HG03025 (cell line): ENCODE data around the gene ASMT.
"Not testable (repeated sequence)": the region's sequence is repeated elsewhere in the genome, so short reads cannot be mapped to it uniquely, and the experiment has no call there.

Experiments used
- ATAC-seq: cut with Tn5 transposase; IDR thresholded peaks from one replicate; pipeline ENCODE4 v1.9.1; 2021; ENCODE audit warnings: mild to moderate bottlenecking, moderate library complexity; ENCODE audit not compliant: unreplicated experiment, low FRiP score

Gene ASMT

GRCh38 chrX:1614927-1615326, at the start of gene ASMT:
ASMT (plus strand) TSS chrX:1615059; CDS start chrX:1615200, 141 bp downstream.
- no peak for ATAC-seq

GRCh38 chrX:1574181-1574580, 40.7 kb upstream of the ASMT start:
- not testable (repeated sequence) for ATAC-seq

- ATAC-seq = no peak
These were observed 38.5 kb upstream of the ASMT start for GRCh38 chrX:1576201-1576992.

GRCh38 chrX:1577845-1578244, 37.0 kb upstream of the ASMT start:
- ATAC-seq = no peak

- no peak for ATAC-seq
These were observed 36.2 kb upstream of the ASMT start for GRCh38 chrX:1578511-1579173.

- ATAC-seq = no peak
These were observed 33.7 kb upstream of the ASMT start for GRCh38 chrX:1581132-1581531.

- peak; percentile 80 for ATAC-seq
These were observed 32.0 kb upstream of the ASMT start for GRCh38 chrX:1582686-1583437.

- no peak for ATAC-seq
These were observed 30.4 kb upstream of the ASMT start for GRCh38 chrX:1584237-1585011.

- no peak for ATAC-seq
These were observed 27.7 kb upstream of the ASMT start for GRCh38 chrX:1587161-1587560.

- no peak for ATAC-seq
These were observed 25.3 kb upstream of the ASMT start for GRCh38 chrX:1589356-1590130.

GRCh38 chrX:1591102-1591862, 23.6 kb upstream of the ASMT start, which contains the start of gene AKAP17A:
AKAP17A (plus strand) TSS chrX:1591604; CDS start chrX:1593463, 1,859 bp downstream.
- peak; percentile 78 for ATAC-seq

GRCh38 chrX:1591863-1592469, 22.9 kb upstream of the ASMT start:
- ATAC-seq = peak; percentile 6

- ATAC-seq = peak; percentile 43
These were observed 22.3 kb upstream of the ASMT start for GRCh38 chrX:1592470-1593142.

GRCh38 chrX:1593286-1594271, 21.3 kb upstream of the ASMT start:
- no peak for ATAC-seq

- ATAC-seq = no peak
These were observed 19.2 kb upstream of the ASMT start for GRCh38 chrX:1595711-1596060.

- no peak for ATAC-seq
These were observed 18.0 kb upstream of the ASMT start for GRCh38 chrX:1596676-1597344.
